Activated CD8-positive, alpha-beta memory T cell treated with anti-CD3 and anti-CD28 coated beads, Interleukin-2, amount 50 U/mL, for 24 hours (primary cell): ENCODE results near the gene BDKRB1.

ENCODE experiments used
- DNase-seq: peaks from one replicate; pipeline ENCODE4 v3.0.0-alpha.2; 2020; ENCODE audit errors: extremely low read depth

Gene BDKRB1

GRCh38 chr14:96281486-96281885 lies 25.5 kb downstream of the BDKRB1 start:
- no peak for DNase-seq

- no peak for DNase-seq
Observed at GRCh38 chr14:96284008-96284407, 28.0 kb downstream of the BDKRB1 start.

GRCh38 chr14:96284430-96284829 lies 28.4 kb downstream of the BDKRB1 start:
- no peak for DNase-seq

- no peak for DNase-seq
Observed at GRCh38 chr14:96285667-96286066, 29.7 kb downstream of the BDKRB1 start.

DNA sequence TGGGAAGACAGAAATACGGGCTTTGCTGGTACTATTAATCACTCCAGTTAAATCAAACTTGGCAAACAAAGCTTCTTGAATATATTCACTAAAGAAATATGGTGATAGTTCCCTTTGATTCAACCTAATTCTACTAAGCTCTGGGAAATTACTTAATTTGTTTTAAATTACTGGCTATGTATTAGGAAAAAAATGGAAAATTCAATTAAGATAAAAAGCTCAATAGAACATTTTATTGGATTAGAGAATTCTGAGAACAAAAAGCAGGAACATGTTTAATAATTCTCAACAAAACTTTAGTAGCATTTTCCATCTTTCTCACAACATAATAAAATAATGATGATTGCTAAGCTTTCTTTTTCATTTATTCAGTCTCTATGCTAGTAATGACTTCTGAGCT lies 30.2 kb downstream of the BDKRB1 start:
- no peak for DNase-seq

DNA sequence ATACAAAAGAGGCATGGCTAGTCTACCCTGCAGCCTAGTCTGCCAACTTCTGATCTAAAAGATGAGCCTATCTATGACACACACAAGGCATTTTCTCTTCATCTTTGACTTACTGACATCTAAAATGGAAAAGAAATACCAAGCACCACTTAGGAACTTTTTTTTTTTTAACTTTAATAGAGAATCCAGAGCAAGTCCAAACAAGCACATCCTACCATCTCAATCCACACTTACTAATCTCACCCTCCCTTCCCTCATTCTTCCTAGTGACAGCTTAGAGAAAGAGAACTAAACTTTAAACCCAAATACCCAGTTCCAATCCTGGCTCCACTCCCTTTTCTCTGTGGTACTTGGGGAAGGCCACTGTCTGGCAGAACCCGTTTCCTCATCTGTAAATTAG lies 31.8 kb downstream of the BDKRB1 start:
- no peak for DNase-seq

- DNase-seq = no peak
Observed at GRCh38 chr14:96294246-96294645, 38.2 kb downstream of the BDKRB1 start.

DNA sequence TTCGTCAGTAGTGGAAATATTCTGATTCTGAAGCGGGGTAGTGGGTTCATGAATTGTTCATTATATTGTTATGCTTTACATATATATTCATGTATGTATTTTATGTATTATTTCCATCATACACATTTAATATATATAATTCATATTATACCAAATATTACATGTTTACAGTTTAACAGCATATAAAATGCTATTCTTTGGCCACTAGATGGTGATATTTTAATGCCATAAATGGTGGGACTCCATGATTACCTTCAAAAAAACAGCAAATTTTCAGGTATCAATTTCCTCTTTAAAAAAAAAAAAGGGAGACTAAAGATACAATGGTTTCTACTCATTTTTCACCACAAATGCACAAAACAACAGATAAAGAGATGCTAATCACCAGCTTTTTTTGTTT lies 41.0 kb downstream of the BDKRB1 start:
- DNase-seq = no peak

- no peak for DNase-seq
Observed at GRCh38 chr14:96297997-96298515, 42.0 kb downstream of the BDKRB1 start.

GRCh38 chr14:96299441-96299840 lies 43.4 kb downstream of the BDKRB1 start:
- no peak for DNase-seq

DNA sequence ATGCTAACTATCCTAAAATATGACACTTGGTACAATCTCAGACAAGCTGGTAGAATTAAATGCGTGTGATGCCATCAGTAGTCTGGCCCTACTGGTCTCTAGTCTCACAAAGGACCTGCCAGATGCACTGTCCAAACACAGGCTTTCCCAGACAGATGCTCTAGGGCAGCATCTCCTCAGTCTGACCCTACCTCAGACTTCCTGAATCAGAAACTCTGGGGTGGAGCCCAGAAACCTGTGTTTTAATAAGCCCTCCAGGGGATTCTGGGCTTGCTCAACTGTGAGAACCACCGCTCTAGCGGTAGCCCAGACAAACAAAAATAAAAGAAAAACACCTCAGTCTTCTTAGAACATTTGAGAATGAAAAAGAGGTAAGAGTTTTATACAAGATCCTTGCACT lies 48.0 kb downstream of the BDKRB1 start:
- DNase-seq = no peak

DNA sequence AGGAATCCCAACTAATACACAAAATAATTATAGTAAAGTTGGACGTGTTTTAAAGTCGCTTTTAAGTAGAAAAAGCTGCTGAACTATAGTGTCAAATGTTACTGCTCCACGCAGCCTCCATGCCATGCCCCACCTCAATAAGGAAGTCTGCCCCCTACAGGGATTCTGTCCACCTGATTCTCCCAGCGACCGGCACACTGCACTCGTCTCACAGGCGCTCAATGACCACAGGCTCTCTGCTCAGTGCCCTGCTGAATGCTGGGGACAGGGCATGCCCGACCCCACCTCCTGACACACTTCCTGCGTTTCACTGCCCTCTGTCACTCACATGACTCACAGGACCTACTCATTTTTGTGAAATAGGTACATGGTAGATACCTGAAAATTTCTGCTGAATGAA lies 48.9 kb downstream of the BDKRB1 start:
- no peak for DNase-seq

DNA sequence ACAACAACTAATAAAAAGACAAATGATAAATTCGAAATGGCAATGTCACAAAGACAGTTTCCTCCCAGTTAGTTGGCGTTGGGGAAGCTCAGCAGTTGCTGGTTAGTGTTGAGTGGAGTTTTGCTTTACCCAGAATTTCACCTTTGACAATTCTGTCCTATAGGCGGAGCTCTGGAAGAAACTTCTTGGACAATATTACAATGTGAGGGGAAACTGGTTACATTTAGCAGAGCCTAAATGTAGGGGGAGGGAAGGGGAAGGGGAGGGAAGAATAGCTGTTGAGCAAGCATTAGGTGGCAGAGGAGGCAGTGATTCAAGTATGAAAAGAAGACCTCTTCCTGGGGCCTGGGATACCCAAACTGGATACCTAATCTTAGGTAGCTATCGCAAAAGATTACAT lies 51.4 kb downstream of the BDKRB1 start:
- DNase-seq = no peak

DNA sequence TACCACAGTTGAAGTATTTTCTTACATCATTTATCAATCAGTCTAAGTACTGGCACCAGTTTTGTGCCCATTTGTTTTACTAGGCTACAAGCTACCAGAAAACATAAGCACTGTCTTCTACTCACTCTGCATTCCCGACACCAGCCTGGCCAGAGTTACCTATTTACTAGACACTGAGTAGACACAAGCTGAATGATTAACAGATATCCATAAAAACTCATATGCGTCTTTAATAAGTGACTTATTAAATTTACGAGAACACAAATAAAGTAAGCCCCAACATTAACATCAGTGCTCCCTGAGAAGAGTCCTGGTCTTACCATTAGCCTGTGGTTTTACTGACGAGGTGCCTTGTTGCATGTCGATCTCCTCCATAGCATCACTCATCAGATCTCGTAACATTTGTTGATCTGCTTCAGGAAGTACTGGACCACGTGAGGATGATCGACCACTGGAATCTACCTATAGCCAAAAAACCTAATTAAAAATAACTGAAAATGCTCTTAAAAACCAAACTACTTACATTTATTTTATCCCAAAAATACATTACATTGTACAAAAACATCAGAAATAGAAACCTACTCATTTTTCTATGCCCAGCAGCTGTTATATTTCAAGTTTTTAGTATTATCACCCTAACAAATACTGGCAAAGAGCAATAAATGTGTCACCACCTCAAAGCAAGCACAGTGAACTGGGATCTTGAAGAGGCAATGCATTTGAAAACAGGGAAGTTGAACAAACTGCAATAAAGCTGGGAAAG lies 53.3 kb downstream of the BDKRB1 start:
- DNase-seq = no peak

GRCh38 chr14:96309896-96310330 lies 53.9 kb downstream of the BDKRB1 start:
- DNase-seq = no peak

DNA sequence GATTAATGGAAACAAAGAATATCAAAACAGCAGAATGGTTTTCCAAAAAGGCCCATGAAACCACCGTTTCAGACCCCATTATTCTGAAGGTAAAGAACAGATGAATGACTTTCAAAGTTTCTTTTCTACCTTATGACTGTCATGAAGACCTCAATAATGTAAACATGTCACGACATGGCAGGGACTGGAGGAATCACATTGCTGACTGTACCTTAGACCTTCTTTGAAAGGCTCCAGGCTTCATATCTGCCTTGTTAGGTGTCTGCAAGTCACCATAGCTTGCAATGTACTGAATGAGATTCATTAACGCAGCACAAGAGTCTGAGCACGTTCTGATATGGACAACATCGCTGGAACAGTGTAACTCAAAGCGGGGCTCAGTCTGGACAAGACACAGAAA lies 54.9 kb downstream of the BDKRB1 start:
- DNase-seq = no peak
